T-helper 2 cell treated with Interferon-gamma antibody and Interleukin-4, amounts not matched to agents 5 μg/mL and 100 μg/mL, for 36 hours (primary cell): ENCODE measurements around the gene TMEM192.
A peak's percentile ranks its signal among the peaks of the same experiment; 100 is the strongest.
"Not testable (repeated sequence)": the region's sequence is repeated elsewhere in the genome, so short reads cannot be mapped to it uniquely, and the experiment has no call there.

Experiments
- DNase-seq: peaks from one replicate; pipeline ENCODE4 v3.0.0; 2021; ENCODE audit warnings: low spot score
- H3K27ac Mint-ChIP-seq: one replicate; pipeline ENCODE4 v1.8.0; 2021; ENCODE audit warnings: mild to moderate bottlenecking, mixed read lengths
- H3K27me3 Mint-ChIP-seq: one replicate; pipeline ENCODE4 v1.8.0; 2021; ENCODE audit warnings: low read depth, mixed read lengths
- H3K36me3 Mint-ChIP-seq: one replicate; pipeline ENCODE4 v1.8.0; 2021; ENCODE audit warnings: low read depth, mixed read lengths
- H3K4me1 Mint-ChIP-seq: one replicate; pipeline ENCODE4 v1.8.0; 2021; ENCODE audit warnings: low read depth, mixed read lengths
- H3K4me3 Mint-ChIP-seq: one replicate; pipeline ENCODE4 v1.8.0; 2022; ENCODE audit warnings: mild to moderate bottlenecking, moderate library complexity, mixed read lengths
- H3K9me3 Mint-ChIP-seq: one replicate; pipeline ENCODE4 v1.8.0; 2021; ENCODE audit warnings: mixed read lengths

TMEM192 gene

GRCh38 chr4:165124488-165124887, 11.8 kb upstream of the TMEM192 start:
- H3K27ac Mint-ChIP-seq: no peak overlapping the region
- no peaks in the 10 kb centered on the region for H3K9me3 Mint-ChIP-seq
- peaks cover 8% of the 10 kb centered on the region for H3K27me3 Mint-ChIP-seq
- no peak overlapping the region for H3K4me3 Mint-ChIP-seq
- no peaks in the 10 kb centered on the region for H3K4me1 Mint-ChIP-seq
- no peaks in the 10 kb centered on the region for H3K36me3 Mint-ChIP-seq
- no peak for DNase-seq

GRCh38 chr4:165118256-165118909, 5.7 kb upstream of the TMEM192 start:
- DNase-seq: no peak
- Mint-ChIP-seq H3K4me3 (no peak overlapping the region), H3K27ac (no peak overlapping the region), H3K27me3 (peaks cover 23% of the 10 kb centered on the region), H3K4me1 (peaks cover 3% of the 10 kb centered on the region), H3K36me3 (no peaks in the 10 kb centered on the region), H3K9me3 (no peaks in the 10 kb centered on the region)

GRCh38 chr4:165115301-165115700, 2.6 kb upstream of the TMEM192 start:
- H3K4me1 Mint-ChIP-seq: peaks cover 13% of the 10 kb centered on the region
- H3K4me3 Mint-ChIP-seq: no peak overlapping the region
- DNase-seq: no peak
- no peaks in the 10 kb centered on the region for H3K9me3 Mint-ChIP-seq
- no peak overlapping the region for H3K27ac Mint-ChIP-seq
- peaks cover 20% of the 10 kb centered on the region for H3K27me3 Mint-ChIP-seq
- H3K36me3 Mint-ChIP-seq: peaks cover 3% of the 10 kb centered on the region

GRCh38 chr4:165111906-165112367, 723 bp downstream of the TMEM192 start:
- H3K27ac Mint-ChIP-seq: peak overlapping the region; percentile 87
- peaks cover 3% of the 10 kb centered on the region for H3K36me3 Mint-ChIP-seq
- no peak for DNase-seq
- no peaks in the 10 kb centered on the region for H3K9me3 Mint-ChIP-seq
- H3K4me1 Mint-ChIP-seq: peaks cover 10% of the 10 kb centered on the region
- H3K27me3 Mint-ChIP-seq: peaks cover 13% of the 10 kb centered on the region
- H3K4me3 Mint-ChIP-seq: peak overlapping the region; percentile 94

GRCh38 chr4:165106518-165106917, 6.1 kb downstream of the TMEM192 start:
- Mint-ChIP-seq H3K36me3 (no peaks in the 10 kb centered on the region), H3K27me3 (no peaks in the 10 kb centered on the region), H3K4me3 (no peak overlapping the region), H3K9me3 (no peaks in the 10 kb centered on the region), H3K27ac (no peak overlapping the region), H3K4me1 (peaks cover 2% of the 10 kb centered on the region)
- no peak for DNase-seq

- DNase-seq: no peak
- Mint-ChIP-seq H3K4me3 (no peak overlapping the region), H3K9me3 (no peaks in the 10 kb centered on the region), H3K27ac (no peak overlapping the region), H3K4me1 (no peaks in the 10 kb centered on the region), H3K27me3 (no peaks in the 10 kb centered on the region), H3K36me3 (no peaks in the 10 kb centered on the region)
Observed at GRCh38 chr4:165101641-165102040, 11.0 kb downstream of the TMEM192 start.

GRCh38 chr4:165096776-165097175, 15.9 kb downstream of the TMEM192 start:
- Mint-ChIP-seq H3K4me1 (no peaks in the 10 kb centered on the region), H3K27me3 (no peaks in the 10 kb centered on the region), H3K36me3 (peaks cover 3% of the 10 kb centered on the region), H3K4me3 (no peak overlapping the region), H3K27ac (no peak overlapping the region), H3K9me3 (no peaks in the 10 kb centered on the region)
- DNase-seq: no peak

- H3K27me3 Mint-ChIP-seq: no peaks in the 10 kb centered on the region
- no peaks in the 10 kb centered on the region for H3K9me3 Mint-ChIP-seq
- H3K4me1 Mint-ChIP-seq: no peaks in the 10 kb centered on the region
- no peak overlapping the region for H3K4me3 Mint-ChIP-seq
- peaks cover 3% of the 10 kb centered on the region for H3K36me3 Mint-ChIP-seq
- DNase-seq: no peak
- H3K27ac Mint-ChIP-seq: no peak overlapping the region
Observed at GRCh38 chr4:165095291-165095690, 17.4 kb downstream of the TMEM192 start.

GRCh38 chr4:165094873-165095272, 17.8 kb downstream of the TMEM192 start:
- Mint-ChIP-seq H3K27ac (no peak overlapping the region), H3K9me3 (no peaks in the 10 kb centered on the region), H3K4me3 (no peak overlapping the region), H3K27me3 (no peaks in the 10 kb centered on the region), H3K36me3 (peaks cover 3% of the 10 kb centered on the region), H3K4me1 (no peaks in the 10 kb centered on the region)
- no peak for DNase-seq

- H3K4me1 Mint-ChIP-seq, H3K36me3 Mint-ChIP-seq, H3K27me3 Mint-ChIP-seq, DNase-seq, H3K27ac Mint-ChIP-seq, H3K4me3 Mint-ChIP-seq, H3K9me3 Mint-ChIP-seq: not testable (repeated sequence)
Observed at GRCh38 chr4:165092187-165092586, 20.5 kb downstream of the TMEM192 start.

GRCh38 chr4:165088366-165088765, 24.3 kb downstream of the TMEM192 start:
- peaks cover 10% of the 10 kb centered on the region for H3K36me3 Mint-ChIP-seq
- no peaks in the 10 kb centered on the region for H3K9me3 Mint-ChIP-seq
- no peak overlapping the region for H3K27ac Mint-ChIP-seq
- H3K4me1 Mint-ChIP-seq: no peaks in the 10 kb centered on the region
- H3K27me3 Mint-ChIP-seq: no peaks in the 10 kb centered on the region
- H3K4me3 Mint-ChIP-seq: no peak overlapping the region
- no peak for DNase-seq

- Mint-ChIP-seq H3K36me3 (peaks cover 7% of the 10 kb centered on the region), H3K4me3 (no peak overlapping the region), H3K4me1 (no peaks in the 10 kb centered on the region), H3K27me3 (no peaks in the 10 kb centered on the region), H3K9me3 (no peaks in the 10 kb centered on the region), H3K27ac (no peak overlapping the region)
- DNase-seq: no peak
Observed at GRCh38 chr4:165085946-165086345, 26.7 kb downstream of the TMEM192 start.

GRCh38 chr4:165084787-165085186, 27.9 kb downstream of the TMEM192 start:
- H3K4me3 Mint-ChIP-seq, H3K4me1 Mint-ChIP-seq, H3K27ac Mint-ChIP-seq, DNase-seq, H3K27me3 Mint-ChIP-seq, H3K9me3 Mint-ChIP-seq: not testable (repeated sequence)
- peaks cover 10% of the 10 kb centered on the region for H3K36me3 Mint-ChIP-seq

- H3K4me3 Mint-ChIP-seq: no peak overlapping the region
- peaks cover 9% of the 10 kb centered on the region for H3K36me3 Mint-ChIP-seq
- no peak for DNase-seq
- no peak overlapping the region for H3K27ac Mint-ChIP-seq
- peaks cover 3% of the 10 kb centered on the region for H3K4me1 Mint-ChIP-seq
- H3K9me3 Mint-ChIP-seq: no peaks in the 10 kb centered on the region
- no peaks in the 10 kb centered on the region for H3K27me3 Mint-ChIP-seq
Observed at GRCh38 chr4:165079476-165079875, 33.2 kb downstream of the TMEM192 start.

- H3K9me3 Mint-ChIP-seq: no peaks in the 10 kb centered on the region
- H3K27ac Mint-ChIP-seq: no peak overlapping the region
- H3K36me3 Mint-ChIP-seq: peaks cover 9% of the 10 kb centered on the region
- no peak for DNase-seq
- peaks cover 3% of the 10 kb centered on the region for H3K4me1 Mint-ChIP-seq
- H3K4me3 Mint-ChIP-seq: no peak overlapping the region
- H3K27me3 Mint-ChIP-seq: no peaks in the 10 kb centered on the region
Observed at GRCh38 chr4:165077034-165077578, 35.6 kb downstream of the TMEM192 start.
